ENCODE results near the gene ZNF22.
A peak's percentile ranks its signal among the peaks of the same experiment; 100 is the strongest.

Gene ZNF22

DNA sequence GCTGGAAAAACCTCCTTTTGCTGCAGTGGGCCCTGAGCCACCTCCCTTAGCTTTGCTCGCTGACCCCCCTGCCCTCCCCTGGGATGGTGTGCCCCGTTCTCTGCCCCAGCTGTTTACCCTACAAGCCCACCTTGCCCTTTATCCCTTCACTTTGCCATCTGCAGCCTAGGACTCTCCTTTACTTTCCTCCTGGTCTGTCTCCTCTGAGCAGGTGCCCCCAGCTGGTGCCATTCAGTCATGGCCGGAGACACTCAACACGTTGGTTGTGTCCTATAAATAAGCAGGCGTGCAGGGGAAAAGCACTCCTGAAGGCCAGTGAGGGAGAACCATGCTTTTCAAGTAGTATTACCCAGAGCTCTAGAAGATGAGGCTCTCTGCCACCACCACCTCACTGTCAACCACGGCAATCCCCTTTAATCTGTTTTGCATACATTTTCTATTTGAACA is 35.0 kb upstream of the ZNF22 start:
- no peak for DNase-seq

DNA sequence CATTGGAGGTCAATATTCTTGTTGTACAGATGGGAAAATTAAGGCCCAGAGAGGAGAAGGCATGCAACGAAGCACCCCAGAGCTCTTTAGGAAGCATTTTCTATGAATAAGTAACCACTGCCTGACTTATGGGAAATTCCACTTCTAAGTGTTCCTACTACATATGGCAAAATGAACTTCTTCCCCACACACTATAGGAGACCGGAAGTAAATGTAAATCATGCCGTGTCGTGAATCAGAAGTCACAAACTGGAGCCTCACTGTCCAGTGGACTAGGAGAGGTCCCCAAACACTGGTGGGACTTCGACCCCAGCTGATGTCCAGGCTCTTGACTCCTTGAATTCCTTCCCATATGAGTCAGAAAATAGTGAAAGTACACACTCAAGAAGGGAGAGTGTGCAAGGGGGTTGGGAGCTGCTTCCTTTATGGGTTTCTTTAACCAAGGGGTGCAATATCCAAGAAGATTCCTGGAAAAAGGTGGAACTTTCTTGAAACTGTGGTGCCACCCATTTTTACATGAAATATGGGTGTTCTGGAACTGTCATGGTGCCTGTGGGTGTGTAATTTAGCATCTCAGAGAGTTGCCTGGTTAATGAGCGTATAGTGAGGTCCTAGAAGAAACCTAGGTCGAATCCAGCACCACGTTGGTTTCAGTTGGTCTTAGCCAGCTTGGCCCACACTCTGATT is 34.5 kb upstream of the ZNF22 start:
- DNase-seq = no peak

GRCh38 chr10:44966816-44967509 is 33.8 kb upstream of the ZNF22 start:
- no peak for DNase-seq

GRCh38 chr10:44967616-44968015 is 33.1 kb upstream of the ZNF22 start:
- no peak for DNase-seq

GRCh38 chr10:44968091-44968490 is 32.6 kb upstream of the ZNF22 start:
- no peak for DNase-seq

DNA sequence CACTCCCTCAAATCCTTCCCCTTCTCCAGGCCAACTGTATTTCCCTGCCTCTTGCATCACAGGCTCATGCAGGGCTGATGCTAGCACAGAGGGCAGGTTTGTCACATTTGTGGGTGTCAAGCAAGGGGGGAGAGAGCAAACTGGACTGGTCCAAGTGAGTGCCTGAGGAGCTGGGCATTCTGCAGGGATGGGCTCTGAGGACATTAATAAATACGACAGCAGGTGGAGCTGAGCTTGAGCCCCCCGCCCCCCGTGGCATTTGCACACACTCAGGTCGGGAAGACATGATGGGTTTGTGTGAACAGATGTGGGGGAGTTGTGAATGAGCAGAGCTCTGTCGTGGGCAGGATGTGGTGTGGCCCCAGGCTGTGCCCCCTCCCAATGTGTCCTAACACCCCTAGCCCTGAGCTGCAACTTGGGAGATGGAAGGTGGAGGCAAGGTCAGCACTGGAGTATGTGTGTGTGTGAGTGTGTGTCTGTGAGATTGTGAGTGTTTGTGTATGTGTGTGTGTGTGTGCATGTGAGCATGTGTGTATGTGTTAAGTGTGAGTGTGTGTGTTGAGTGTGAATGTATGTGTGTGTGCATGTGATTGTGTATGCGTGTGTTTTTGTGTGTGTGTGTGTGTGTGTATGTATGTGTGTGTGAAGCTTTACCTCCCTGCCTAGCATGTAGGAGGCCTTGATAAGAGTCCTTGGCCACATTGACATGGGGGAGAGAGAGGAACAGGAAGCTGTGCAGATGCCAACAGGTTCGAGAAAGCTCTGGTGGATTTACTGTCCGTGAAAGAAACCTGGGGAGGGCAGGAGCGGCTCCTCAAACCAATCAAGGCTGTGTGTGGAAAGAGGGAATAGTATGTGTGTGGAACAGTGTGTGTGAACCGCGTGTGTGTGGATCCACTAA is 32.0 kb upstream of the ZNF22 start:
- no peak for DNase-seq

- DNase-seq = no peak
Observed at GRCh38 chr10:44969854-44970253, 30.9 kb upstream of the ZNF22 start.

DNA sequence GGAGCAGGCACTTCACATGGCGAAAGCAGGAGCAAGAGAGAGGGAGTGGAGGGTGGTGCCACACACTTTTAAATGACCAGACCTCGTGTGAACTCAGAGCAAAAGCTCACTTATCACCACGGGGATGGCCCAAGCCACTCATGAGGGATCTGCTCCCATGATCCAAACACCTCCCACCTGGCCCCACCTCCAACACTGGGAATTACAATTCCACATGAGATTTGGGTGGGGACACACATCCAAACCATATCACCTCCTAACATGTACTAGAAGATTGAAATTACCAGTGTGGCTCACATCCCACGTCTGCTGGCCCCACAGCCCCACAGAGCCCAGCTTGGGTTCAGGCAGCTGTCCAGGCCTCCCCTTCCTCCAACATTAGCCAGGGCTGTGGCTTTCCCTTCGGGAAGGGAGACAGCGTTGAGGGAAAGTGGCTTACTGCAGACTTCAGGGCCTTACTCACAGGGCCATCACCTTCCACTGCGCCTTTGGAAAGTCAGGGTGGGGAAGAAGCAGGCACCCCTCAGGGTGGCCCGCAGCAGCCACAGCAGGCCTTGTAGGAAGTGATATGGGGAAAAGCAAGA is 29.8 kb upstream of the ZNF22 start:
- no peak for DNase-seq

- DNase-seq = no peak
Observed at GRCh38 chr10:44971434-44971833, 29.3 kb upstream of the ZNF22 start.

- no peak for DNase-seq
Observed at GRCh38 chr10:44971935-44972757, 28.6 kb upstream of the ZNF22 start.

DNA sequence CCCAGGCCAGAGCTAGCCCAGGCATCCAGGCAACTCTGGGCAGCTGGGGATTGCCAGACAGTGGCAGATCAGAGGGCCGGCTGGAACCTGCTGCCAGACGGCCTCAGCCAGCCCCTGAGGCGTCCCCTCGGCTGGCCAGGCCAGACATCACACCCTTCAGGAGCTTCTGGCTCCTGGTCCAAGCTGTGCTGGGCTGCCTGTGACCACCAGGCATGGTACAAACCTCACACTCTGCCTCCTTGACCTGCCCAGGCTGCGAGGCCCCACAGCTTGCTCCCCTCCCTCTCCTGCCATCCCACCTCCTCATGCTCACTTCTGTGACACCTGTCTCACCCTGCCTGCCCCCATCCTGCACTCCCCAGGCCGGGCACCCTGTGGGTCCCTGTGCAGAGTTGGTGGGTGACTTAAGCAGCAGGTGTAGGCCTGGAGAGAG is 27.8 kb upstream of the ZNF22 start:
- DNase-seq = no peak

DNA sequence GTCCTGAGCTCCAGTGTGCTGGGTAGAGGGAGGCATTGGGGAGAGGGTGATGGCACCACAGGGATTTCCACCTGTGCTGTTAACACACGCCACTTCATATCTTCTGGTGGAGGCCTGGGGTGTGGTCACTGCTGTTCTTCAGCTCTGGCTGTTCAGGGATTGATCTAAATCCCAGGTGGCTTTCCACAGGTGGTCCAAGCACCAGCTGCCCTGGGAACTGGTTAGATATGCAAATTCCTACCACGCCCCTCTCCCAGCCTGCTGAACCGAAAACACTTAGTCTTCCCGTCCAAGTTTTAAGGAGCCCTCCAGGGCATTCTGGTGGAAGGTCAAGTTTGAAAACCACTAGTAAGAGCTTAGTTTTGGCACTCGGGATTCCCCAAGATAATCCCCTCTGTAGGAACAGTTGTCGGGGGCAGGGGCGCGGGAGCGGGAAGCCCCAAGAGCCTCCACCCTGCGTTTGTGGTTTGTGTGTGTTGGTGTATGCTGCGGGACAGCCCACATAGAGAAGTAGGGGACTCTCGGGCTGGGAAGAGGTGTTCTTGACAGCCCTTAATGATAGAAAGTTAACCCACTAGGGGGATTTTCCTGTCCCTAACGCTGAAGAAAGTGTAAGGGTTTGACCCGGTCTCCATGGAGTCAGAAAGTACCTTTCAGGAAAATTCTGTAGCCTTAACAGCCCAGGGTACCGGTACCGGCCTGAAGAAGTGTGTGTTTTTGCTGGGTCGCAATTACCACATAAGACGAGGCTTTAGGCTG is 27.2 kb upstream of the ZNF22 start:
- DNase-seq = no peak

- DNase-seq = no peak
Observed at GRCh38 chr10:44974082-44974627, 26.6 kb upstream of the ZNF22 start.

DNA sequence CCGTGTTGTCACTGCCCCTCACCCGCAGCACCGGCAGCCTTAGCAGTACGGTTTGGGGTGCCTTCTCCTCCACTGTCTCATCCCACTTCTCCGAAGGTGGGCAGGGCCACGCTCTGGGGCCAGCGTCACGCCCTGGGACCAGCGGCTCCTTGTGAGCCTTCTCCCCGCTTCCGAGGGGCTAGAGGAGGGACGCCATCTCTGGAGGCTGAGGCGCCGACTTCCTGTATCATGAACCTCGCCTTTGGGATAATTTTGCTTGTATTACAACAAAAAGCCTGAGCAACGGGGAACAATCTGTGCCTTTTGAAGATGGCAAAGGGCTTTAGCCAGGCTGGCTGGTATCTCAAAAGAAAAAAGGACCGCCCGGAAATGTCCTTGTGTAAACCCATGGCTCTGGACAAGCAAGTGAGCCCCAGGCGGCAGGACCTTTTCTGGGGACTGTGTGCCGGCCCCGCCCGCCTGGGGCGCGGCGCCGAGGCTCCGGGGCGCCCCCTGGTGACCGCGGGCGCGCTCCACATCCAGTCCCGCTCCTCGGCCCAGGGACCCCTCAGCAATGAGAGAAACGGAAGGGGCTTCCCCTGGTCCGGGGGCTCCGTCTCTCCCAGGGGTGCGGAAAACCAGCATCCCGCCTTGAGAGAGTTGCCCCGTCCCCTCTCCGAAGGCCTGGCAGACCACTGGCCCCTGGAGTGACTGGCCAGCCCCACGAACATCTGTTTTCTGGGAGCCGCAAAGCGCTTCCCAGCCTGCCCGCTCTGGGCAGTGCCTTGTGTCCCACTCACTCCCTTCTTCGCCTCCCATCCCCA is 25.9 kb upstream of the ZNF22 start:
- DNase-seq = peak in 1 of 2 experiments; percentile 27

GRCh38 chr10:44975431-44976331 is 25.0 kb upstream of the ZNF22 start:
- no peak for DNase-seq

- no peak for DNase-seq
Observed at GRCh38 chr10:44976352-44977198, 24.1 kb upstream of the ZNF22 start.

DNA sequence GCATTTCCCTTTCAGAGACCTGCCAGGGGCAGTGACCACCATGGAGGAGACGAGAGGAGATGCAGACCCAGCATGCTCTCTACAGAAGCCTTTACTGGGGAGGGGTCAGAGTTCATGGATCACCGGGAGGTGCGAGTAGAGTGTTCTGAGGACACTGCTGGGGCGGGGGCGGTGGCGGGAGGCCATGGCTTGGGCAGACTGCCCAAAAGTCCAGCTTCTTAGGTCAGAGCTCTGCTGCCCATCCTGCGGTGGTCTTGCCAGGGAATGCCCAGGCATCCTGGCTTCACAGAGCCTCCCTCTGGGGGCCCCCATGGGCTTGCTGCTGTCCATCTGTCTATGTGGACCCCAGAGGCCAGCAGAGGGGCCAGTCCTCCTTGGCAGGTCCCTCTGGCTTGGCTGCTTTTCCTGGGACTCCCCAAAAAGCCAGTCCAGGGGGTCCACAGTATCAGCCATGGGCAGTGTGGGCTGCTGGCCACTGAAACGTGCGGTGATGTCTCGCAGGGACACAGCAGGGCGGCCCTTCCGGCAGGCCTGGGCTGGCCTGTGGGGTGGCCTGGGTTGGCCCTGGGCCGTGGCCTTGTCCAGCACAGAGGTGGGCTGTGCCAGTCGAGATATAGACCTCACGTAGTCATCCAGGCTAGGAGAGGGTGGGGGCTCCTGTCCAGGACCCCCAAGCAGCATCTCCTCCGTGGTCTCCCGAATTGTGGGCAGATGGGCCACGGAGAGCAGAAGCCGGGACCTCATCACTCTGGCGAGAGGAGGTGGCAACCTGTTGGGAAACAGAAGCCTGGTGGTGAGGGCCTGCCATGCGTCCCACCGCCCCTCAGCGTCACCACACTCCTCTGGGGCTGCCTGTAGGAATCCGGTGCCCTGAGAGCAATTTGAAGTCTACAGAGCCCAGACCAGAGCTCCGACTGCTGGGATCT is 23.2 kb upstream of the ZNF22 start:
- no peak for DNase-seq

Measured in cerebellar nuclear complex (tissue), 1 donor.